T47D (cell line): ENCODE measurements around the gene BSCL2.

Experiments
- DNase-seq, 2 experiments: peaks; one replicate each; pipeline versions ENCODE4 v3.0.0 to v3.0.0-alpha.2; 2011 to 2012; ENCODE audit warnings: low read depth in 1 of 2, low spot score in 1 of 2
- JUND ChIP-seq: IDR thresholded peaks from 2 replicates; pipeline ENCODE4 v1.6.1; 2012; ENCODE audit warnings: low read depth
- in situ Hi-C: cut with HindIII; loops from 2 replicates; pipeline ENCODE4 v1.10.0; 2016; ENCODE audit warnings: low sequenced_read_pairs, low pct_unique_long_range_greater_than_20kb

Gene BSCL2

GRCh38 chr11:62671608-62672389, 35.4 kb downstream of the BSCL2 start, which contains the start of the genes LBHD1 and UQCC3:
TSS of gene LBHD1 (minus strand) at chr11:62672267. CDS start at chr11:62670031, 2,236 bp downstream.
TSS of gene UQCC3 (plus strand) at chr11:62671673. CDS start at chr11:62671746, 73 bp downstream.
- no peak for TF ChIP-seq JUND
- in situ Hi-C loops = no loop called here
- peak; percentile 81 to 95 for DNase-seq

DNA sequence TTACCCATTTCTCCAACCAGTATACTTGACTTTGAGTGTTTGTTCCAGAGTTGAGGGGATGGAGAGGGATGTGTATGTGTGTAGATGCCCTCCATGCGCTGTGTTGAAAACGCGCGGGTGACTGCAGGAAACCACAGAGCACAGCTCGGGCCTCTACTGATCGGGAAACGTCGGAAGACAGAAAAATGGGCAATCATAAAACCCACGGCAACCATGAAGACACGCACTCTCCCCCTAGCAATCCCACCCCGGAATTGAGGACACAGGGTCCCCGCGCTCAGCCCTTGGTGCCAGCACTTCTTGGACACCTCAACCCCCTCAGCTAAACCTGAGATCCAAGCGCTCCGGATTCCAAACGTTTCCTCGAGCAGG, 36.0 kb downstream of the BSCL2 start:
- DNase-seq = no peak
- in situ Hi-C loops = no loop called here

GRCh38 chr11:62669420-62670161, 37.6 kb downstream of the BSCL2 start:
- in situ Hi-C loops = no loop called here
- peak in 1 of 2 experiments; percentile 51 for DNase-seq
- no peak for TF ChIP-seq JUND

More for the DNA sequence above, 36.0 kb downstream of the BSCL2 start:
- TF ChIP-seq JUND = no peak

- peak in 1 of 2 experiments; percentile 19 for DNase-seq
- in situ Hi-C loops = no loop called here
- no peak for TF ChIP-seq JUND
These were observed 39.8 kb downstream of the BSCL2 start for GRCh38 chr11:62667460-62667859.

DNA sequence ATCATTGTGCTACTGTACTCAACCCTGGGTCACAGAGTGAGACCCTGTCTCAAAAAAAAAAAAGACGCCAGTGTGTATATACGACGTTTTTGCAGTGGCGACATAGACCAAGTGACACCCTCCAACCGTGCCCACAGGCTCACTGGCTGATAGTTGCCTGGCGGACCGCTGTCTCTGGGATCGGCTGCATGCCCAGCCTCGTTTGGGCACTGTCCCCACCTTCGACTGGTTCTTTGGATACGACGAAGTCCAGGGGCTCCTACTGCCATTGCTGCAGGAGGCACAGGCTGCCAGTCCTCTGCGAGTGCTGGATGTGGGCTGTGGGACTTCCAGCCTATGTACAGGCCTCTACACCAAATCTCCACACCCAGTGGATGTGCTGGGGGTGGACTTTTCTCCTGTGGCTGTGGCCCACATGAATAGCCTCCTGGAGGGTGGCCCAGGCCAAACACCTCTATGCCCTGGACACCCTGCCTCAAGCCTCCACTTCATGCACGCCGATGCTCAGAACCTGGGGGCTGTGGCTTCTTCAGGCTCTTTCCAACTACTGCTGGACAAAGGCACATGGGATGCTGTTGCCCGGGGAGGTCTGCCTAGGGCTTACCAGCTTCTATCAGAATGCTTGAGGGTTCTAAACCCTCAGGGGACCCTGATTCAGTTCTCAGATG, 40.8 kb downstream of the BSCL2 start:
- in situ Hi-C loops = no loop called here
- no peak for TF ChIP-seq JUND
- DNase-seq = peak in 1 of 2 experiments; percentile 33

DNA sequence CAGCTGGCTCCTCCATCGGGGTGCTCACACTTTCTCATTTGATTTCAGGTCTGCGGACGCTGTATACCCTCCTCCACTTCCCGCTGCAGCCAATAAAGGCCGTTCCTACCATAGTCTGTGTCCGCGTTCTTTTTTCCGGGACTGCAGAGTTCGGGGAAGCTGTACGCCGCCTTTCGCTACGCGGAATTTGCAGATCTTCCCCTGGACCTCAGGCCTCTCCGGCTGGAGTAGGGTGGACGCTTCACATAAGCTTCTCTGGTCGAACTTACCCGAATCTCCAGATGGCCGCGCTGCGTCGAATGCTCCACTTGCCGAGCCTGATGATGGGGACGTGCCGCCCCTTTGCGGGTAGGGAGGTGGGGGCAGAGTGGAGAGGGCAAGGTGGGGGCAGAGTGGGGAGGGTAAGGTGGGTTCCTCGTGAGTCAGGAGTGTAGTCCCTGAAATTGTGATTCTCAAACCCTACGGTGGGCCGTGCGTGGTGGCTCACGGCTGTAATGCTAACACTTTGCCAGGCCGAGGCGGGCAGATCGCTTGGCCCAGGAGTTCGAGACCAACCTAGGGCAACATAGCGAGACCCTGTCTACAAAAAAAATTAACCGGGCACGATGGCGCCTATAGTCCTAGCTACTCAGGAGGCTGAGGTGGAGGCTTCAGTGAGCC, 41.5 kb downstream of the BSCL2 start:
- peak; percentile 44 to 71 for DNase-seq
- in situ Hi-C loops = no loop called here
- no peak for TF ChIP-seq JUND

GRCh38 chr11:62665075-62665598, 42.1 kb downstream of the BSCL2 start, which contains the start of the genes C11orf98 and CSKMT:
TSS of gene C11orf98 (minus strand) at chr11:62665210. CDS start at chr11:62665169, 41 bp downstream.
TSS of gene CSKMT (plus strand) at chr11:62665312. CDS start at chr11:62665880, 568 bp downstream.
- peak; percentile 66; the same call in 1 of the 2 replicates for TF ChIP-seq JUND
- DNase-seq = peak; percentile 93 to 97
- in situ Hi-C loops = no loop called here

- TF ChIP-seq JUND = no peak
- peak; percentile 69 to 86 for DNase-seq
- in situ Hi-C loops = no loop called here
These were observed 42.7 kb downstream of the BSCL2 start for GRCh38 chr11:62664405-62665074.

DNA sequence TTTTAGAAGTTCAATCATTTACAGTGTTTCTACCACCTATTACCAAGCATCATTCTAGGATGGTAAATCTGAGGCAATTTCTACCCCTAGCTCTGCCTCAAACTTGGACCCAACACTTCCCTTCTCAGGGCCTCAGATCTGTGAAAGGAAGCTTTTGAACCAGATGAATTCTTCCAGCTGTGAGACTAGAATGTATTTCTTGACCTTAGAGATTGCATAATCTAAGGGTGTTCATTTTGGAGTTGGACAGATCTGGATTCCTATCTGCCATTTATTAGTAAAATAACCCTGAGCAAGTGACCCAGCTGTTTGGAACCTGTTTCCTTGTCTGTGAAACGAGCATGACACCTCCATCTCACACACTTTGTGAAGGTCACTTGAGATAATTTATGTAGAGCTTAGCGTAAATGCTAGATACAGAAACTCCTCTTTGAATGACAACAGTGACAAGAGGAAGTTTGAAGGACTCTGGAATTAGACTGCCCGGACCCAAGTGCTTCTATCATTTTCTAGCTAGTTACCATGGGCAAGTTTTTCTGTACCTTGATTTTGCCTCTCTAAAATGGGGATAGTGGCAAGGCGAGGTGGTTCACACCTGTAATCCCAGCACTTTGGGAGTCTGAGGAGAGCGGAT, 50.3 kb downstream of the BSCL2 start:
- in situ Hi-C loops = no loop called here
- no peak for DNase-seq

DNA sequence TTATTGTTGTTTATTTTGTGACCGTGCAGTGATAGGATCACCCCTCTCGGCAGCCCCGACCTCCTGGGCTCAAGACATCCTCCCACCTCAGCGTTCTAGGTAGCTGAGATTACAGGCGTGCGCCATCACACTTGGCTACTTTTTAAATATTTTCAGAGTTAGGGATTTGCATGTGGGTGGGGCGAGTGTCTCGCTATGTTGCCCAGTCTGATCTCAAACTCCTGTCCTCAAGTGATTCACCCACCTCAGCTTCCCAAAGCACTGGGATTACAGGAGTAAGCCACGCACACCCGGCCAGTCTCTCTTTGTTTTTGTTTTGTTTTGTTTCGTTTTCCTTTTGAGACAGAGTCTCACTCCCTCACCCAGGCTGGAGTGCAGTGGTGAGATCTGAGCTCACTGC, 52.9 kb downstream of the BSCL2 start:
- no peak for DNase-seq
- in situ Hi-C loops = no loop called here
- TF ChIP-seq JUND = no peak

More for the DNA sequence above, 50.3 kb downstream of the BSCL2 start:
- TF ChIP-seq JUND = no peak
